Esophagus squamous epithelium (tissue), 5 donors: ENCODE measurements around the gene GNPDA2. TPM values are rescaled to one million over a fixed set of nuclear protein-coding genes. Genes with fewer than 3 reads are reported as not detected.

Experiments used
- DNase-seq: peaks from one replicate; lab custom pipeline; 2025; lab: John Stamatoyannopoulos, UW
- H3K27ac ChIP-seq, 4 donors: fragments of 200-600 bp; sonication (generic); one replicate each; pipeline ENCODE4 v1.5.1; 2016 to 2019; ENCODE audit warnings: mild to moderate bottlenecking in 1 of 4
- H3K27me3 ChIP-seq, 4 donors: fragments of 200-600 bp; sonication (generic); 1 replicate in 3 of 4; 2 replicates in 1 of 4; pipeline versions ENCODE4 v1.5.1 to v1.6.0; 2017 to 2021; ENCODE audit warnings: antibody characterized with exemption in 1 of 4
- H3K36me3 ChIP-seq, 3 donors: fragments of 200-600 bp; sonication (generic); one replicate each; pipeline ENCODE4 v1.5.1; 2016 to 2019
- H3K4me1 ChIP-seq, 3 donors: fragments of 200-600 bp; sonication (generic); one replicate each; pipeline ENCODE4 v1.5.1; 2017 to 2019
- H3K4me3 ChIP-seq, 4 donors: fragments of 200-600 bp; sonication (generic); 1 replicate in 3 of 4; 2 replicates in 1 of 4; pipeline ENCODE4 v1.5.1; 2016 to 2019; ENCODE audit warnings: mild to moderate bottlenecking in 2 of 4, moderate library complexity in 1 of 4
- H3K9me3 ChIP-seq, 3 donors: fragments of 200-600 bp; sonication (generic); one replicate each; pipeline ENCODE4 v1.5.1; 2016 to 2019
- CTCF ChIP-seq, 6 experiments: fragments of 450-650 bp in 4 of 6; fragments of 200-600 bp in 2 of 6; sonication (generic) in 2 of 6; IDR thresholded peaks; one replicate each; pipeline ENCODE4 v1.5.1; 2016 to 2019; ENCODE audit warnings: antibody characterized with exemption in 6 of 6, mild to moderate bottlenecking in 4 of 6, moderate library complexity in 4 of 6
- POLR2A ChIP-seq, 4 donors: fragments of 450-650 bp; IDR thresholded peaks; one replicate each; pipeline ENCODE4 v1.6.1; 2017; ENCODE audit warnings: antibody characterized with exemption in 4 of 4, mild to moderate bottlenecking in 4 of 4, moderate library complexity in 3 of 4
- WGBS, 2 donors: methylation state at CpG; one replicate each; pipeline ENCODE4 v1.1.5; 2018; 5-methylcytosine and 5-hydroxymethylcytosine counted together
- intact Hi-C: fragments of 100-400 bp; cut with DNase I; formaldehyde crosslinking; loops from one replicate; pipeline ENCODE4 v1.15.0; 2022
- total RNA-seq, 4 donors: library from RNA; depleted of rRNA; stranded (reverse); fragments of >200 nt; gene quantifications; one replicate each; pipeline ENCODE4 v1.1.0, GENCODE V29; 2016
- donor health status: DM: yes; HTN: yes; CAD: no.

GNPDA2 gene
- total RNA-seq, 4 donors from 2014 or later = 4.0 to 15.4 (median 10.4) TPM

GRCh38 chr4:44761306-44761705 lies 35.0 kb upstream of the GNPDA2 start:
- peaks cover 0 to 11% (median 0%) of the 10 kb centered on the region in 4 donors for H3K27me3 ChIP-seq
- intact Hi-C loops = no loop called here
- 15 to 21% methylated on average over 2 of the region's 2 CpGs for WGBS, 2 donors
- DNase-seq = no peak
- H3K27ac ChIP-seq = no peak overlapping the region
- no peaks in the 10 kb centered on the region for H3K4me1 ChIP-seq
- H3K4me3 ChIP-seq = no peak overlapping the region
- H3K36me3 ChIP-seq = no peaks in the 10 kb centered on the region
- TF ChIP-seq POLR2A (IDR thresholded peaks at IDR 0.05) = no peak
- no peaks in the 10 kb centered on the region for H3K9me3 ChIP-seq

- no peak for DNase-seq
- Histone ChIP-seq H3K27me3 (peaks cover 0 to 11% (median 0%) of the 10 kb centered on the region in 4 donors), H3K27ac (no peak overlapping the region), H3K4me1 (no peaks in the 10 kb centered on the region), H3K9me3 (no peaks in the 10 kb centered on the region), H3K4me3 (no peak overlapping the region), H3K36me3 (no peaks in the 10 kb centered on the region)
- 29 to 35% methylated on average over 8 of the region's 8 CpGs for WGBS, 2 donors
- intact Hi-C loops = no loop called here
- TF ChIP-seq POLR2A (IDR thresholded peaks at IDR 0.05) (no peak), CTCF (IDR thresholded peaks at IDR 0.05) (peak in 5 of 6 experiments; percentile 16 to 50 (median 38))
These were observed 34.0 kb upstream of the GNPDA2 start for GRCh38 chr4:44760142-44760898.

- no peak for DNase-seq
- no peaks in the 10 kb centered on the region for H3K36me3 ChIP-seq
- no peaks in the 10 kb centered on the region for H3K9me3 ChIP-seq
- intact Hi-C loops = no loop called here
- H3K4me1 ChIP-seq = no peaks in the 10 kb centered on the region
- H3K27ac ChIP-seq = no peak overlapping the region
- H3K4me3 ChIP-seq = no peak overlapping the region
- TF ChIP-seq POLR2A (IDR thresholded peaks at IDR 0.05) (no peak), CTCF (IDR thresholded peaks at IDR 0.05) (no peak)
- peaks cover 0 to 11% (median 0%) of the 10 kb centered on the region in 4 donors for H3K27me3 ChIP-seq
- WGBS, 2 donors = 61 to 65% methylated on average over 2 of the region's 2 CpGs
These were observed 30.2 kb upstream of the GNPDA2 start for GRCh38 chr4:44756559-44756958.

- intact Hi-C loops = no loop called here
- H3K4me1 ChIP-seq = no peaks in the 10 kb centered on the region
- no peaks in the 10 kb centered on the region for H3K9me3 ChIP-seq
- H3K36me3 ChIP-seq = no peaks in the 10 kb centered on the region
- no peaks in the 10 kb centered on the region for H3K27me3 ChIP-seq
- H3K27ac ChIP-seq = no peak overlapping the region
- TF ChIP-seq POLR2A (IDR thresholded peaks at IDR 0.05) = no peak
- TF ChIP-seq CTCF (IDR thresholded peaks at IDR 0.05) = no peak
- no peak overlapping the region for H3K4me3 ChIP-seq
- no peak for DNase-seq
- WGBS, 2 donors = 64 to 83% methylated on average over 2 of the region's 2 CpGs
These were observed 13.8 kb upstream of the GNPDA2 start for GRCh38 chr4:44740201-44740600.

- Histone ChIP-seq H3K9me3 (no peaks in the 10 kb centered on the region), H3K4me3 (no peak overlapping the region), H3K27me3 (no peaks in the 10 kb centered on the region), H3K27ac (no peak overlapping the region), H3K36me3 (no peaks in the 10 kb centered on the region), H3K4me1 (no peaks in the 10 kb centered on the region)
- TF ChIP-seq POLR2A (IDR thresholded peaks at IDR 0.05) (no peak), CTCF (IDR thresholded peaks at IDR 0.05) (peak in 1 of 6 experiments; percentile 18)
- WGBS, 2 donors = 29% methylated on average over 2 of the region's 2 CpGs
- intact Hi-C loops = no loop called here
- DNase-seq = no peak
These were observed 12.3 kb upstream of the GNPDA2 start for GRCh38 chr4:44738615-44739014.
